ENCODE data around the gene DAGLA. TPM values are rescaled to one million over a fixed set of nuclear protein-coding genes. Genes with fewer than 3 reads are reported as not detected.

The DAGLA gene
- total and polyA plus RNA-seq, 2 of the 13 experiments (the other 11 are each of a cell fraction or from before 2014, with no cell fraction given) = 2.6 to 3.9 TPM

GRCh38 chr11:61792310-61793082 is 112.3 kb downstream of the DAGLA start, which contains the start of the genes FEN1 and TMEM258 (continued):
- TF ChIP-seq SAFB2 (CRISPR knock-in tag; IDR thresholded peaks at IDR 0.05; ENCODE audit: borderline replicate concordance, low read depth) (peak; percentile 91; the same call in 1 of the 2 replicates), ZNF850 (CRISPR knock-in tag; conservative IDR thresholded peaks at IDR 0.05) (no peak), DMAP1 (CRISPR knock-in tag; IDR thresholded peaks at IDR 0.05) (peak; percentile 94), MBNL3 (CRISPR knock-in tag; conservative IDR thresholded peaks at IDR 0.05) (no peak), MYC (CRISPR knock-in tag; IDR thresholded peaks at IDR 0.05; ENCODE audit: borderline replicate concordance) (peak; percentile 76; the same call in 1 of the 2 replicates), ZBTB8A (CRISPR knock-in tag; IDR thresholded peaks at IDR 0.05; ENCODE audit: borderline replicate concordance, low read depth) (peak; percentile 49; the same call in 1 of the 2 replicates), CSRNP1 (CRISPR knock-in tag; IDR thresholded peaks at IDR 0.05) (peak; percentile 89; the same call in 1 of the 2 replicates), BHLHE40 (IDR thresholded peaks at IDR 0.05; ENCODE audit: low read length) (peak; percentile 86), ZNF232 (CRISPR knock-in tag; IDR thresholded peaks at IDR 0.05; ENCODE audit: borderline replicate concordance) (no peak), ZNF142 (CRISPR knock-in tag; IDR thresholded peaks at IDR 0.05) (no peak; the same call in 1 of the 2 replicates), ZNF614 (CRISPR knock-in tag; IDR thresholded peaks at IDR 0.05; ENCODE audit: borderline replicate concordance) (peak; percentile 35; the same call in 1 of the 2 replicates), KDM1A (CRISPR knock-in tag; IDR thresholded peaks at IDR 0.05) (no peak), KDM5A (IDR thresholded peaks at IDR 0.05; ENCODE audit: borderline replicate concordance, low read length) (peak; percentile 69), ZBTB4 (CRISPR knock-in tag; IDR thresholded peaks at IDR 0.05; ENCODE audit: borderline replicate concordance) (0 out of 2 replicates have a peak, but pooled peaks have one; percentile 31), CENPT (CRISPR knock-in tag; IDR thresholded peaks at IDR 0.05; ENCODE audit: low read depth) (no peak), ZNF501 (CRISPR knock-in tag; IDR thresholded peaks at IDR 0.05) (peak; percentile 93), MIXL1 (CRISPR knock-in tag; IDR thresholded peaks at IDR 0.05) (no peak)
